HL-60/S4 treated with phorbol 12-myristate 13-acetate at 8.2 ng/mL for 4 days and 3 days (cell line): ENCODE results near the gene RCAN1.

Source experiments
- in situ Hi-C: fragments of 300-500 bp; cut with MboI; formaldehyde crosslinking; loops from 2 replicates; pipeline ENCODE4 v1.15.0; 2022; ENCODE audit warnings: low sequenced_read_pairs

Gene RCAN1

DNA sequence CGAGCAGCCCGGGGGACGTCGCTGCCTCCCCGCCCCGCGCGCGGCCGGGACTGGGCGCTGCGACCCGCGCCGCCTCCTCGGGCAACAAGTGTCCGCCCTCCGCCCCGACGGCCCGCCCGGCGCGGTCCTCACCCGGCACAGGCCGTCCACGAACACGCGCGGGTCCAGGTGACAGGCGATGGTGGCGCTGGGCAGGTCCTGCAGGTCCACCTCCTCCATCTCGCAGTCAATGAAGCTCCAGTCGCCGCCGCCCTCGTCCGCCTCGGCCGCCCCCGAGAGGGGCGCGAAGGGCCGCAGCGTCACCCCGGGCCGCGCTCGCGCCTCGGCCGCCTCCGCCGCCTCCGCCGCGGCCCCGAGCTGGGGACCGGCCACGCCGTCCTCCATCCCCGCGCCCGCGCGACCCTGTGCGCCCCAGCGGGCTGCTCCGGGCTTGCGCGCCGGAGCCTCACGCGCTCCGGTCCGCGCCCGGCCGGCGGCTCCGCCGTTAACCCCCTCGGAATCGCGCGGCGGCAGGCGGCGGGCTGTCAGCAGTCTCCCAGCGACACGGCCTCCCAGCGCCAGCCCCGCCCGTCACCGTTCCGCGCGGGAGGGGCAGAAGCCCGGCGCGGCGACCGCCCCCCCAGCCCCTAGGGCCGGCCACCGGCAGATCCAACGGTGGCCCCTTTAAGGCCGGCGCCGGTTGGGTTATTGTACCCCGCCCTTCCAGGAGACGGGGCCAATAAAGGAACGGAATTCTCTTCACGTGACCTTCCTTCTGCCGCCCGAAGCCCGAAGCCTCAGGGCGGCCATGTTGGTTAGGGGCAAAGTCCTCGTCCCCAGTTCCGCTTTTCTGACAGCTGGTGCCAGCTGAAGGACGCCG lies at the start of gene RCAN1:
Gene RCAN1, minus strand, starts transcription at position 486 of the 859 bp plus-strand sequence. Its CDS starts 102 bp downstream, at position 384.
- in situ Hi-C loops: loop anchor here (25.0 kb wide), 1 partner anchor 703 kb away; the partner anchor contains the start of gene ATP5PO

DNA sequence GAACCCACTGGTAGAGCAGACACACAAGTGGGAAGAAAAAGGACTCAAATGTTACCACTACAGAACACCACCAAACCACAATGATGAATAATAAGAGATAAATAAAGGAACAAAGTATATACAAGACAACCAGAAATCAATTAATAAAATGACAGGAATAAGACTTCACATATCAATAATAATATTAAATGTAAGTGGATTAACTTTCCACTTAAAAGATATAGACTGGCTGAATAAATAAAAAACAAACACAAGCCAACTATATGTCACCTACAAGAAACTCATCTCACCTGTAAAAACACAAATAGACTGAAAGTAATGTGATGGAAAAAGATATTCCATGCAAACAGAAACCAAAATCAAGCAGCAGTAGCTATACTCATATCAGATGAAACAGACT lies 46.9 kb upstream of the RCAN1 start:
- in situ Hi-C loops: no loop called here

DNA sequence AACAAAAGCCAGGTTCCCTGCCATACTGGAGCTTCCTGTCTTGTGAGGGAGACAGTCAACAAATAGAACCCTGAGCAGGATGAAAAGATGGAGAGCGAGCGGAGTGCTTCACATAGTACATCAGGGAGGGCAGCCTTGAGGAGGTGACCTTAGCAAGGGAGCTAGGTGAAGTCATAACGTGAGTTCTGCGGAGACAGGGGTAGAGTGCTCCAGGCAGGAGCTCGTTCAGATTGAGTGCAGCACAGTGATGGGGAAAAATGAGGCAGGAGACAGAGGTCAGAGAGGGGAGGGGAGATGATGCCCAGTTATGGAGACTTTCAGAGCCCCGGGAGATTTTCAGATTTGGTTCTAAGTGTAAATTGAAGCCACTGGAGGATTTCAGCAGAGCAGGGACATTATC lies 38.6 kb upstream of the RCAN1 start:
- in situ Hi-C loops: no loop called here

DNA sequence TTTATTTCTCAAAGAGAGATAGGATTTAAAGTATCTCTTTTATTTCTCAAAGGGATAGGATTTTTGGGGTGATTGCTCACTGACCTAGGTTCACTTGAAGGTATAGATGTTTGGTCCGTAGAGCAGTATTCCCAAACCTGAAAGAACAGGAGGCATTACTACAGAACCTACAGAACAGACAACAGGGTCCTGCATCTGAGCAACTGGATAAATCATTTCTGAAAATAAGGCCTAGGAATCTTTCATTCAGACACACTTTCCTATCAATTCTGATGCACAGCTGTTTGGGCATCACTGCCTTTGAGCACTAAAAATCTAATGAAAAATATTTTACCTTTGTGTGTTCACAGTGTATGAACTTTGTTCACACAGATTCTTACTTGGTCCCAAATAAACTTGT lies 36.7 kb upstream of the RCAN1 start:
- in situ Hi-C loops: no loop called here

DNA sequence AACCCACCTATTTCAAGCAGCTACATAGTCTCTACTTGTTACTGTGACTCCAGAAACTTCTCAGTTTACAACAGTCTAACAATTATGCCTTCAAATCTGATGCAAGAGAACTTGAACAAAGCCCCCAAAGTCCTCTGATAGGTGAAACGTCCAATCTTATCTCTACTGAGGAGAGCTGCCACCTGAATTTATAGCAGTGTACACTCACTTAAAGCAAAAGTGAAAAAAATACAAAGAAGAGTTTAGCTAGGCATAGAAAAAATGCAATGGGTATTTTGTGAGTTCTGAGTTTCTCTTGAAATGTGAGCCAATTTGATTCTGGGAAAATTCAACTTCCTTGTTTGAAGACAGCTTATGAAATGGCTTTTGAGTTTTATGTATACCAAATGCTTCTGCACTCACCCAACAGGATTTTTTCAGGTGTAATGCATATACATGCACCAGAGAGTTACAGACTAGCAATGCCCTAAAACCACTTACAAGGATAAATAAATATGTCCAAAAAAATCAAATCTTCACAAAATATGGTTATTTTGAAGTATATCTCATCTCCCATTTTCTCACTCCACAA lies 36.0 kb upstream of the RCAN1 start:
- in situ Hi-C loops: no loop called here

DNA sequence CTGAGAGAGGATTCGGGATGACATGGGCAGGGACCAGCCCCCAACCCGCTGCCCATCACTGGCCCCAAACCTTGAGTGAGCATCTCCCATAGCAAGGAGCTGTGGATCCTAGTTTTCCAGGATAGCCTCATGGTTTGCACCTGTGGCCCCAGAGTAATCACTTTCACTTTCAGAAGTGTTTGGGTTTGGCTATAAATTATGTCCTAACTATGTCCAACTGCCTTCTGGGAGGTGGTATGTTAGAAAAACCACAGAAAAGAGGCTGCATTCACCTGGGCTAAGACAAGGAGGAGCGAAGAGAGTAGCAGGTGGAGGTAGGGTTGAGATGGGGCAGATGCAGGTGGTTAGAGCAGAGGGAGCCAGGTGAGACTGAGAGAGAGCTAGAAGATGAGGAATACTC lies 34.5 kb upstream of the RCAN1 start:
- in situ Hi-C loops: no loop called here

DNA sequence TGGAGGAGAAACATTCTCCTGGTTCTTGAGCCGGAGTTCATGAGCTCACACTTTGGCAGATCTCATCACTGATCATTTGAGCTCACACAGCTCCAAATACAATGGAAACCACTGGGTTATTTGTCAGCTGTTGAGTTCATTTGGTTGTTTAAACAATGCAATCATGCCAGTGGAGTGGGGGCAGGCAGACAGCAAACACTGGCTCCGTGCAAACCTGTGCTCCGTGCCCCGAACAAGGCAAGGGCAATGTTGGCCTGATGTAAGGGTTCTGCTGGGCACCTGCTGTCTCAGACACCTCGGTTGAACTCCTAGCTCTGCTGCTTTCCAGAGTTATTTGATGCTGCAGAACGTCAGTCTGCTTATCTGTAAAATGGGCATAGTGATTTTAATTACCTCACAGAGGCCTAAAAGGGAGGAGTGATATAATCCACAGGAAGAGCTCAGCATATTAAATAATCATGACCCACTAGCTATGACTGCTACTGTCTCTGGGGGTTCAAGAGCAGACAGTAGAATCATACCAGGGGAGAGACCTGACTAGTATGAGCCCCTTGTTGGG lies 33.9 kb upstream of the RCAN1 start:
- in situ Hi-C loops: no loop called here

DNA sequence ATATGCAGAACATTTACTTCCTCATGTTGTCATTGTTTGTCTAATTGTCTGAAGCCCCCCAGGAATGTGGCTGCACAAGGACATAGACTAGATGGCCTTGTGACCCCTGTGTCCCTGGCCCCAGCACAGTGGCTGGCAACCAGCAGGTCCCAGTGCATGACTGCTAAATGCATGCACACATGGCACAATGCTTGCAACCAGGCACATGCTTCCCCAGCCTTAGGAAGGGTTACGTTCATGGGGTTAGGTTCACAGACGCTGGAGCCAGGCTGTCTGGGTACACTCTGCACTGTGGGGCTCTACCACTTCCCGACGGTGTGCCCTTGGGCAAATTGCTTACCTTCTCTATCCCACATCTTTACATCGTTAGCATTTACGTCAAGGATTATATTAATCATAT lies 32.6 kb upstream of the RCAN1 start:
- in situ Hi-C loops: no loop called here

DNA sequence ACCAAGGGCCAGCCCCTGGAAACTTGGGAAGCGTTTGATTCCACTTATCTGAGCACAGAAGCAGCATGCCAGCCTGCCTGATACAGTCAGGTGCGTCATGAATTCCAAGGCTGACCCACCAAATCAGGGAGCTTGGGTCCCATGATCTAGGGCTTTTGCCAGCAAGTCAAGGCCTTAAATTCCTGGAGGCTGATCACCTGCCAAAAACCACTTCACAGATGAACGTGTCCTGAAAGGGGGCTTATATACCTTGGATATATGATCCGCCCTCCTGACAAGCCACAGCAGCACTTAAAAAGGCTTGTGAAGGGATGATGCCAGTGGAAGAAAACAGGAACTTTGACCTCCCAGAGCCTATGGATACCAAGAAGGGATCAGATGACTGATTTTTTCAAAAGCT lies 29.9 kb upstream of the RCAN1 start:
- in situ Hi-C loops: no loop called here

DNA sequence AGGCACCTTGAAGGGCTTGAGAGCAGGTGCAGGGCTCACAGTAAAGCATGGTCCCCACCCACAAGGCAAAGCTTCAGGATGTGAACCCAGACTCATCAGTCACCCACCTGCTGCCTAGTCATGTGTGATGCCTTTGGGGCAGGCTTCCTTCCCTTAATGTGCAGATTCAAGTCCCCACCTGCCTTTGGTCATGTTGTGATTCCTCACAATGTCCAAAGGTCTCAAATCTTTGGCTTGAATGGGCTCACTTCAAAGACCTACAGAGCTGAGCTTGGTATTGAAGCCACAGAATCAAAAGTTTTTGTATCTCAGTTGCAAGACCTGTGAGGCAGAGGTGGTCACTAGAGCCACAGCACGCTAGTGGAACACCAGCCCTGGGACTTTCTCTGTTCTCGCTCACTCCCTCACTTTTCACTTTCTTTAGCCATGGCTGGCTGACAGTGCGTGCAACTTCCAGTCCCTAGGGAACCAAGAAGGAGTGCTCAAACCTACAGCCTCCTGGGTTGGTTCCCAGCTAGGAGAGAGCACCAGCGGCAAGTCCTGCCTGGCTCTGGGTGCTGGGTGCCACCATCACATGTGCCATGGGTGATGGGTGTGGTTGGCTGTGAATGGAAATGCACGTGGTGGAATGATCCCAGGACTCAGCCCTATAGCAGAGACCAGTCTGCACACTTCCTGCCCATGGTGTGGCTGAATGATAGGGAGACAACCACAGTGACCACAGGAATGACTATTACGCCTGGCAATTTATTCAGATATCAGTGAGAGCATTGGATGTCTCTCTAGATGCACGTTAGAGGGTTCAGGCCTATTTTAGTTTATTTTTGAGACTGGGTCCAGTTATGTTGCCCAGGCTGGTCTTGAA lies 27.5 kb upstream of the RCAN1 start:
- in situ Hi-C loops: no loop called here

DNA sequence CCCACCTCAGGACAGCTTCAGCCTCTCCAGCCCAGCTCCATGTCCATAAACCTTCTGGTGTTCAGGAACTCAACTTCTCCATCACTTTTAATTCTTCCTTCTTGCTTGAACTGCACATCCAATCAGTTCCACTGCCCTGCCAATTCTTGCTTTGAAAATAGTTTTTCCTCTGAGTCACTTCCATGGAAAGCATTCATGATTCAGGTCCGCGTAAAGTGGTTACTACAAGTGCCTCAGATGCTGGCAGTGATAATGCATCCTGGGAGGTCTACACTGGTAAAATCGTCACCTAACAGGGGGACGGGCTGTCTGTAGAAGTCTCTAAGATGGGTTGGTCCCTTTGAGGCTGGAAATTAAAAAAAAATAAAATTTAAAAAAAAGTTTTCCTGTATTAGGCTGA lies 25.9 kb upstream of the RCAN1 start:
- in situ Hi-C loops: no loop called here

DNA sequence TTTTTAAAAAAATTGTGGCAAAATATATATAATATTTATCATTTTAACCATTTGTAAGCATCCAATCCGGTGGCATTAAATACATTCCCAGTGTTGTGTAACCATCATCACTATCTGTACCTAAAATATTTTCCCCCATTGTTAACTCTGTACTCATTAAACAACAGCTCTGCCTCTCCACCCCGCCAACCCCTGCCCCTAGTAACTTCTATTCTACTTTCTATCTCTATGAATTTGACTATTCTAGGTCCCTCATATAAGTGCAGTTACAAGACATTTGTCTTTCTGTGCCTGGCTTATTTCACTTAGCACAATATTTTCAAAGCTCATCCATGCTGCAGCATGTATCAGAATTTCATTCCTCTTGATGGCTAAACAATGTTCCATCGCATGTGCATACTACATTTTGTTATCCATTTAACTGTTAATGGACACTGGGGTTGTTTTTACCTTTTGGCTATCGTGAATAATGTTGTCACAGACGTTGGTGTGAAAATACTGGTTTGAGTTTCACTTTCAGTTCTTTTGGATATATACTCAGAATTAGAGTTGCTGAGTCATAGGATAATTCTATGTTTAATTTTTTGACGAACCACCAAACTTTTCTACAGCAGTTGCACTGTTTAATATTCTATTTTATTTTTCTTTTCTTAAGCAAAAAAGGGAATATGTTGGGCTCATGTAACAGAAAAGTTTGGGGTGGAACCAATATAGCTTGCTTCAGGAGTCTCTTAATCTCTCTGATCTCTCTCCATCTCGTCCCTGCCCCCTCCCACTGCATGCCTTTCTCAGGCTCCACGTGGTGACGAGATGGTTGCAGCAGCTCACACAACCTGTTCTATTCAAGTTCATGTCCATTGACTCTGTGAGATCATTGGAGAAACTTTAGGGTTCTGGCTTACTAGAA lies 25.2 kb upstream of the RCAN1 start:
- in situ Hi-C loops: no loop called here

DNA sequence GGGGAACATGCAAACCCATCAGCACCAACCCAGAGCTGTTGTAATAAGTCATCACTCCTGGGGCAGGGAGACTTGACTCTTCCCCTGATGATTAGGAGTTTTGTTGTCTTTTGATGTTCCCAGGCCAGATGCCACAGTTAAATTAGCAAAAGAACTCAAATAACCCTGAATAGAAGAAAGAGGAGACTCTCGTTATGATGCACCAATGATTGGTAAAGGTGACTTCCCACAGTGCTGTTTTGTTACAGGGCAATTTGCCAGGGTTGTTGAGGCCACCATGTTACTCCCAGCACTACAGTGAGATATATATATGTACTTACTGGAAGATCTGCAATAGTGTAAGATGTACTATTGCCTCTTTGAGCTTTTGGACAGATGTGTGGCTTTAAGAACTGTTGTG lies 24.3 kb upstream of the RCAN1 start:
- in situ Hi-C loops: no loop called here

DNA sequence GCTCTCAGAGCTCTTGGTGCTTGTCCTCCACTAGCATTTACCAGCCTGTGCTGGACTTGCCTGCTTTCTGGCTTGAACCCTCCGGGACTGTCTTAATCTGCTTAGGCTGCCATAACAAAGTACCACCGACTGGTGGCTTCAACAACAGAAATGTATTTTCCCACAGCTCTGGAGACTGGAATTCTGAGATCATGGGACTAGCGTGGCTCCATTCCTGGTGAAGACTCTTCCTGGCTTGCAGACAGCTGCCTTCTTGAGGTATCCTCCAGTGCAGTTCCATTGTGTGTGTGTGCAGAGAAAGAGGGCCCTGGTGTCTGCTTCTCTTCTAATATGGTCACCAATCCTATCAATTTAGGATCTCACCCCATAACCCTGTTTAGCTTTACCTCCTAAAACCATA lies 22.0 kb upstream of the RCAN1 start:
- in situ Hi-C loops: no loop called here

DNA sequence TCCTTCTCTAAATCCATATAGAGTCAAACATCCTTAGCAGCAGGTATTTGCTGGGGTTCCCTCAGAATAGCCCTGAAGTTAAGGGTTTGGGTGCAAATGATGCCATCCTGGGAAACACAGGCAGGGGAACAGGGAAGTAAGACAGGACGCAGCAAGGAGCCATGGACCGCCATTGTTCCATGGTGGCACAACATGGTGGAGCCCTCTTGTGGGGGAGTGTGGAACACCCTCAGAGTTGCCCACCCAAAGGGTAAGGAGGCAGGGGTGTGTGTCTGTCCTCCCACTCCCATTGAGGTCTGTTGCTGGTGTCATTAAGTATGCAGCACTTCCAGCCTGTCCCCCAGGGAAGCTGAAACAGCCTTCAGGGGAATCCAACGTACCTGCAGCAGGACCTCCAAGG lies 20.4 kb upstream of the RCAN1 start:
- in situ Hi-C loops: no loop called here

DNA sequence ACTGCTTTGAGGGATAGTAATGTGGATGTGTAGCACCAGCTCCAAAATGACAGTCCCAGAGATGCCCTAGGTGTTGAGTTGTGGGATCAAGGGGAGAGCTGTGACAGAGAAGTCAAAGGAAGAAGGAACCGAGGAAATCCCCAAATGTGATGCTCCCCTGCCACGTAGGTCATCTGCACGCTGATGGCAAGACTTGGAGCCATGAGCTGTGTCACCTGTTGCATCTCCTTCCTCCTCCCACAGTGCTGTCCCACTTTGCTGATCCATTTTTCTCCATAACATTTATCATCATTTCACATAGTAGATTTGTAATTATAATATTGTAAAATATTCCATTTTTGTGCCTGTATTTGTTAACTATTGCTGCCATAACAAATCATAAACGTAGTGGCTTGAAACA lies 17.6 kb upstream of the RCAN1 start:
- in situ Hi-C loops: no loop called here

DNA sequence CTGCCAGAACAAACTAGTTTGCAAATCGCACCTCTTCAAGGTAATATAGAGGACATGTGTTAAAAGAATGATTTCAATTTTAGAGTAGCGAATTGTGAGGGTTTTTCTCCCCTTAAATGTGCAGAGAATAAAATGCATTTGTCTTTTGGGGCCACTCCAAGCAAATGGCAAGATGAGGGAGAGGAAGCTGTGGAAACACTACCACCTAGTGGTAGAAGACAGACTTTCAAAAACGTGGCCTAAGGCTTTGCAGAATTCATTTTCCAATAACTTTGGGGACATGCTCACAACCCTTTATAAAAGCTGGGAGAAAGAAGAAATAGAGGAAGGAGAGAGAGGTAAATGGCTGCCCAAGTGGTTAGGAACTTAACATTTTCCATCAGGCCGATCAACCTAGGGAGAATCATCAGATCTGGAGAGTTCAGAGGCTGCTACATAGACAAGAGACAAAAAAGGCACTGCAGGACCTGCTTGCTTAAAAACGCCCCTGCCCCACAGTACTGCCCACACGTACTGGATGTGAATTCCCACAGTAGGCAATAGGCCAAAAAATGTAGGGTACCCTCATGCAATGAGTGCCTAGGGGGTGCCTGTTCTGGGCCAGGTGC lies 15.7 kb upstream of the RCAN1 start:
- in situ Hi-C loops: no loop called here

DNA sequence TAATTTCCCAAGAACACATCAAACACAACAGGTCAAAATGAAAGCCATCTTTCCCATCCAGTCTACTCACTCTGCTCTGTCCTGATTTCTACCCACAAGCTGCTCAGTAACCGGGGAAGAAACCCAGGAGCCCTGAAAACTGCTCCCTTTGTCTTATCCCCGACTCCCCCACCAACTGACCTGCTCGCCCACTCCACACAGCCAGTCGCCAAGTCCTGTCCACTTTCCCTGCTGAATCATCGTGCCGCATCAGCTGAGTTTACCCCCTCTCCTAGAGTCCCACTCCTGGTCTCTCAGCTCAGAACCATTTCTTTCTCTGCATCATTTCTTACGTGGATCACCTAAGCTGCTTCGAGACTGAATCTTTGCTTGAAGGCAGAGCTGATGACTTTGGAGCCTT lies 11.2 kb upstream of the RCAN1 start:
- in situ Hi-C loops: no loop called here

DNA sequence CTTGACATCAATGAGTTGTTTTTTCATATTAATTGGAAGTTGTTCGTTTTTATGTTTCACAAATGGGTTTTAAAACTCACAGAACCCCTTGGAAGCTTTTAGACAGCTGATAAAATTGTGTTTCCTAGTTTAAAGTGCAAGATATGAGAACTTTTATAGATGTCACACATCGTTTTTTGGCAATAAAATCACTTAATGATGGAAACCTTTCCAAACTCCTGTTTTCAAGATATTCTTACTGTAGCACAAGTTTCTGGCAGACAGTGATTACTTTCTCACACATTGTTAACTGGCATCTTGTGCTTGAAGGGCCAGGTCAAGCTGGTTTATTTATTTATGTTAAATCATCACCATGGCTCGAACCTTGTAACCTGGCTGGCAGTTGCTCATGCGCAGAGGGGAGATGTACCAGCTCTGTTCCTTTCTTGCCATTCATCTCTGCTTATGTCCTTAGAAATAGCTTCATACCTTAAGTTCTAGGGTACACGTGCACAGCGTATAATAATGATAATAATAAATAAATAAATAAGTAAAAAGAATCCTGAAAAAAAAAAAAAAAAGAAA lies 10.2 kb upstream of the RCAN1 start:
- in situ Hi-C loops: no loop called here
